NCI-H187 (cell line): ENCODE measurements around the gene MT1E.

Experiments
- DNase-seq, 2 experiments: peaks; one replicate each; lab custom pipeline; 2025; lab: John Stamatoyannopoulos, UW

The MT1E gene

GRCh38 chr16:56626685-56627084 lies 1.1 kb downstream of the MT1E start:
- DNase-seq = no peak

GRCh38 chr16:56628486-56629350 lies 3.1 kb downstream of the MT1E start:
- no peak for DNase-seq

- DNase-seq = no peak
Observed at GRCh38 chr16:56629531-56629930, 4.0 kb downstream of the MT1E start.

GRCh38 chr16:56630134-56630533 lies 4.6 kb downstream of the MT1E start:
- no peak for DNase-seq

- no peak for DNase-seq
Observed at GRCh38 chr16:56631197-56631596, 5.6 kb downstream of the MT1E start.

GRCh38 chr16:56631832-56632155 lies 6.2 kb downstream of the MT1E start:
- no peak for DNase-seq

GRCh38 chr16:56632156-56632847 lies 6.7 kb downstream of the MT1E start, which contains the start of gene MT1M:
Gene MT1M, plus strand, starts transcription at chr16:56632659. Its CDS starts 73 bp downstream, at chr16:56632732.
- DNase-seq = no peak

- DNase-seq = no peak
Observed at GRCh38 chr16:56632848-56633365, 7.3 kb downstream of the MT1E start.

- DNase-seq = no peak
Observed at GRCh38 chr16:56633535-56633934, 8.0 kb downstream of the MT1E start.

GRCh38 chr16:56634715-56635440 lies 9.3 kb downstream of the MT1E start:
- no peak for DNase-seq

- no peak for DNase-seq
Observed at GRCh38 chr16:56635441-56635967, 9.9 kb downstream of the MT1E start.

- no peak for DNase-seq
Observed at GRCh38 chr16:56636616-56637413, 11.2 kb downstream of the MT1E start.

GRCh38 chr16:56637814-56638750 lies 12.5 kb downstream of the MT1E start, which contains the start of gene MT1A:
Gene MT1A, plus strand, starts transcription at chr16:56638666. Its CDS starts 73 bp downstream, at chr16:56638739.
- DNase-seq = no peak

- no peak for DNase-seq
Observed at GRCh38 chr16:56639045-56639444, 13.5 kb downstream of the MT1E start.

GRCh38 chr16:56640076-56640475 lies 14.5 kb downstream of the MT1E start:
- no peak for DNase-seq

- DNase-seq = no peak
Observed at GRCh38 chr16:56641166-56641565, 15.6 kb downstream of the MT1E start.

GRCh38 chr16:56643080-56643778 lies 17.6 kb downstream of the MT1E start:
- no peak for DNase-seq

GRCh38 chr16:56643833-56644232 lies 18.3 kb downstream of the MT1E start:
- DNase-seq = no peak

- no peak for DNase-seq
Observed at GRCh38 chr16:56645311-56645710, 19.7 kb downstream of the MT1E start.
